ENCODE data around the gene IDE. TPM values are rescaled to one million over a fixed set of nuclear protein-coding genes. Genes with fewer than 3 reads are reported as not detected.

The IDE gene
- total and polyA plus RNA-seq, 2 of the 13 experiments (the other 11 are each of a cell fraction or from before 2014, with no cell fraction given): 16.1 to 52.1 TPM

GRCh38 chr10:92573091-92573797 is 649 bp downstream of the IDE start (continued):
- TF ChIP-seq MLXIP (CRISPR knock-in tag; IDR thresholded peaks at IDR 0.05; ENCODE audit: borderline replicate concordance) (no peak), ZNF841 (CRISPR knock-in tag; IDR thresholded peaks at IDR 0.05; ENCODE audit: borderline replicate concordance) (no peak), ZNF318 (CRISPR knock-in tag; IDR thresholded peaks at IDR 0.05) (no peak), MYNN (CRISPR knock-in tag; IDR thresholded peaks at IDR 0.05; ENCODE audit: low read depth) (no peak), ZNF609 (CRISPR knock-in tag; IDR thresholded peaks at IDR 0.05; ENCODE audit: borderline replicate concordance) (no peak), HMGXB3 (CRISPR knock-in tag; IDR thresholded peaks at IDR 0.05; ENCODE audit: borderline replicate concordance) (no peak)

Data from HepG2 (cell line).